GM12891 (cell line): Measurements from ENCODE around the gene ITM2B.

Source experiments
- SPI1 ChIP-seq: IDR thresholded peaks from 2 replicates; pipeline ENCODE4 v1.6.1; 2011; ENCODE audit warnings: low read depth, low read length, control low read depth
- TAF1 ChIP-seq: IDR thresholded peaks from 2 replicates; pipeline ENCODE4 v1.6.1; 2011; ENCODE audit warnings: low read depth, low read length, control low read depth

DNA sequence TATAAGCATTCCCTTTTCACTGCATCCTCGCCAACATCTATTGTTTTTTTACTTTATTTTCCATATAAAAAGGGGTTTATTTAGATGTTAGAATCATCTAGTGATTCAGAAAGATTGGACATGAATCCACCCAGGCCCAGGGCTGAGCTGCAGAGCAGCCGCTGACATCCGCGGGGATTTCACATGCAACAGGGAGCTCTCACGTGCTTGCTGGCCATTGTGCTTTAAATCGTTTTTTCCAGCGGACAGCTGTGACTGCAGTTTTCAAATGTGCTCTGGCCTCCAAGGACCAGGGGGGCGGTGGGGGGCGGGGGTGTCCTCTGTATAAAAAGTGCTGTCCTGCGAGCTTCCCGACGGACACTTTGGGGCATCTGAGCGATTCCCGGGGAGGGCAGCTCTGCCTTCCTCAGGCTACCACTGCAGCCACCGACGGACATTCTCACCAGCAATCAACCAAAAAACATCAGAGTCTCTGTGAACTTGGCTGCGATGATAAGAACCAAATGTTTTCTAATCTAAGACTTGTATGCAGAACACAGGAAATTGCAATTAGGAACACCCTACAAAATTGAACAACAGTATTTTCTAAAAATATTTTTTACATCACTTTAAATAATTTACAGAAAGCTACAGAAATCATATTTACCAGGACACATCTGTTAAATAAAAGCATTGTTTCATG is 83.1 kb downstream of the ITM2B start:
- TF ChIP-seq TAF1 (no peak), SPI1 (no peak)
